HCT116 (cell line): ENCODE data around the gene CACNG6.

ENCODE experiments used
- CEBPB ChIP-seq: IDR thresholded peaks from 2 replicates; pipeline ENCODE4 v1.6.1; 2012; ENCODE audit warnings: low read depth
- EZH2 ChIP-seq: fragments of 200-600 bp; sonication (generic); IDR thresholded peaks from 2 replicates; pipeline ENCODE4 v1.6.1; 2017; ENCODE audit warnings: antibody characterized with exemption, mixed run types
- EZH2phosphoT487 ChIP-seq: fragments of 200-600 bp; IDR thresholded peaks from 2 replicates; pipeline ENCODE4 v1.6.1; 2018; ENCODE audit warnings: antibody characterized with exemption, borderline replicate concordance
- POLR2A ChIP-seq: IDR thresholded peaks from 2 replicates; pipeline ENCODE4 v1.7.0; 2011; ENCODE audit warnings: borderline replicate concordance; ENCODE audit not compliant: insufficient read depth, insufficient read length; ENCODE audit errors: extremely low read depth
- SIN3A ChIP-seq: IDR thresholded peaks from 2 replicates; pipeline ENCODE4 v1.6.1; 2012; ENCODE audit warnings: low read depth
- SP1 ChIP-seq: IDR thresholded peaks from 2 replicates; pipeline ENCODE4 v1.6.1; 2012; ENCODE audit warnings: low read depth
- YY1 ChIP-seq: IDR thresholded peaks from 2 replicates; pipeline ENCODE4 v1.6.1; 2011; ENCODE audit warnings: low read length, low read depth, moderate library complexity, mild to moderate bottlenecking; ENCODE audit not compliant: insufficient replicate concordance; ENCODE audit errors: extremely low read depth
- TF ChIP-seq, protein P1 (sequence below), 3 experiments: fragments of 200-600 bp in 1 of 3; sonication (generic) in 1 of 3; IDR thresholded peaks in 2 of 3; conservative IDR thresholded peaks in 1 of 3; 2 replicates each; pipeline ENCODE4 v1.5.1; 2012 to 2017; ENCODE audit warnings: low read depth in 2 of 3, low read length in 2 of 3, antibody characterized with exemption in 1 of 3, borderline replicate concordance in 1 of 3, control low read depth in 1 of 3, mild to moderate bottlenecking in 1 of 3, mixed read lengths in 1 of 3, mixed run types in 1 of 3, moderate library complexity in 1 of 3; ENCODE audit not compliant: insufficient read depth in 1 of 3
- TF ChIP-seq, protein P2 (sequence below): IDR thresholded peaks from 2 replicates; pipeline ENCODE4 v1.6.1; 2012; ENCODE audit warnings: low read depth

DNA sequence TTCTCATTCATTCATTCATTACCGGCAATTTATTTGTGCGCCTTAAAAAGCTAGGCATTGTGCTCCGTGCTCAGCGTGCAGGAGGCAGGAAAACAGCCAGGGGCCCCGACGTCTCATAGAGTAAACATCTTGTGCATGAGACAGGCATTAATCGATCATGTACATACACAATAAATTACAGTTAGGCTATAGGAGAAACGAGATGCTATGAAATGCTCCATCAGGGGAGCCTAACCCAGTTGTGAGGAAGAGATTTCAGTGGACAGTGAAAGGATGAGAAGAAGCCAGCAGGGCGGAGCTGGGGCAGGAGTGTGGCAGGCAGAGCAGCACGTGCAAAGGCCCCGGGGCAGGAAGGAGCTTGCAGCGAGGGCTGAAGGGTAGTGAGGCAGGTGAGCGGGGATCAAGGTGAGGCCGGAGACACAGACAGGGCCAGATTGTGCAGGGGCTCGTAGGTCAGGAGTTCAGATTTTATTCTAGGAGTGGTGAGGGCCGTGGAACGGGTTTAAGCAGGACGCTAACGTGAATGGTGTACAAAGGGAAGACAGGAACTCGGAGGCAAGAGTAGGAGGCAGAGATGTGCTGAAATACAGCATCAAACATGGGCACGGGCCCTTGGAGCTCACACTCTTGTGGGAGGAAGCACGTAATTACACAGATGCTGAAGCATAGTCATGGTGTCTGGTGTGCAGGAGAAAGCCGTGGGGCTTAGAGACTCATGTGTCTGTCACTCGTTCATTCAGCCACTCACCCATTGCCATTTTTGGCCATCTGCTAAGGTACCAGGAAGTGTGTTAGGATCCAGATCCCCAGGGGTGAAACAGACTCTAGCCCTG lies 7.8 kb upstream of the CACNG6 start:
- TF ChIP-seq, protein P1, sequence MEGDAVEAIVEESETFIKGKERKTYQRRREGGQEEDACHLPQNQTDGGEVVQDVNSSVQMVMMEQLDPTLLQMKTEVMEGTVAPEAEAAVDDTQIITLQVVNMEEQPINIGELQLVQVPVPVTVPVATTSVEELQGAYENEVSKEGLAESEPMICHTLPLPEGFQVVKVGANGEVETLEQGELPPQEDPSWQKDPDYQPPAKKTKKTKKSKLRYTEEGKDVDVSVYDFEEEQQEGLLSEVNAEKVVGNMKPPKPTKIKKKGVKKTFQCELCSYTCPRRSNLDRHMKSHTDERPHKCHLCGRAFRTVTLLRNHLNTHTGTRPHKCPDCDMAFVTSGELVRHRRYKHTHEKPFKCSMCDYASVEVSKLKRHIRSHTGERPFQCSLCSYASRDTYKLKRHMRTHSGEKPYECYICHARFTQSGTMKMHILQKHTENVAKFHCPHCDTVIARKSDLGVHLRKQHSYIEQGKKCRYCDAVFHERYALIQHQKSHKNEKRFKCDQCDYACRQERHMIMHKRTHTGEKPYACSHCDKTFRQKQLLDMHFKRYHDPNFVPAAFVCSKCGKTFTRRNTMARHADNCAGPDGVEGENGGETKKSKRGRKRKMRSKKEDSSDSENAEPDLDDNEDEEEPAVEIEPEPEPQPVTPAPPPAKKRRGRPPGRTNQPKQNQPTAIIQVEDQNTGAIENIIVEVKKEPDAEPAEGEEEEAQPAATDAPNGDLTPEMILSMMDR (IDR thresholded peaks at IDR 0.05 in 2 of 3, conservative IDR thresholded peaks at IDR 0.05 in 1 of 3; ENCODE audit: borderline replicate concordance in 1 of 3, insufficient read depth in 1 of 3, low read depth in 2 of 3, low read length in 2 of 3), result no peak
- TF ChIP-seq, protein P2, sequence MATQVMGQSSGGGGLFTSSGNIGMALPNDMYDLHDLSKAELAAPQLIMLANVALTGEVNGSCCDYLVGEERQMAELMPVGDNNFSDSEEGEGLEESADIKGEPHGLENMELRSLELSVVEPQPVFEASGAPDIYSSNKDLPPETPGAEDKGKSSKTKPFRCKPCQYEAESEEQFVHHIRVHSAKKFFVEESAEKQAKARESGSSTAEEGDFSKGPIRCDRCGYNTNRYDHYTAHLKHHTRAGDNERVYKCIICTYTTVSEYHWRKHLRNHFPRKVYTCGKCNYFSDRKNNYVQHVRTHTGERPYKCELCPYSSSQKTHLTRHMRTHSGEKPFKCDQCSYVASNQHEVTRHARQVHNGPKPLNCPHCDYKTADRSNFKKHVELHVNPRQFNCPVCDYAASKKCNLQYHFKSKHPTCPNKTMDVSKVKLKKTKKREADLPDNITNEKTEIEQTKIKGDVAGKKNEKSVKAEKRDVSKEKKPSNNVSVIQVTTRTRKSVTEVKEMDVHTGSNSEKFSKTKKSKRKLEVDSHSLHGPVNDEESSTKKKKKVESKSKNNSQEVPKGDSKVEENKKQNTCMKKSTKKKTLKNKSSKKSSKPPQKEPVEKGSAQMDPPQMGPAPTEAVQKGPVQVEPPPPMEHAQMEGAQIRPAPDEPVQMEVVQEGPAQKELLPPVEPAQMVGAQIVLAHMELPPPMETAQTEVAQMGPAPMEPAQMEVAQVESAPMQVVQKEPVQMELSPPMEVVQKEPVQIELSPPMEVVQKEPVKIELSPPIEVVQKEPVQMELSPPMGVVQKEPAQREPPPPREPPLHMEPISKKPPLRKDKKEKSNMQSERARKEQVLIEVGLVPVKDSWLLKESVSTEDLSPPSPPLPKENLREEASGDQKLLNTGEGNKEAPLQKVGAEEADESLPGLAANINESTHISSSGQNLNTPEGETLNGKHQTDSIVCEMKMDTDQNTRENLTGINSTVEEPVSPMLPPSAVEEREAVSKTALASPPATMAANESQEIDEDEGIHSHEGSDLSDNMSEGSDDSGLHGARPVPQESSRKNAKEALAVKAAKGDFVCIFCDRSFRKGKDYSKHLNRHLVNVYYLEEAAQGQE, result no peak
- no peak for TF ChIP-seq SIN3A
- TF ChIP-seq YY1, result no peak
- TF ChIP-seq EZH2, result no peak
- TF ChIP-seq EZH2phosphoT487, result no peak
- no peak for TF ChIP-seq POLR2A
- TF ChIP-seq SP1, result no peak
- TF ChIP-seq CEBPB, result no peak
